Measurements from ENCODE around the gene USP47. TPM values are rescaled to one million over a fixed set of nuclear protein-coding genes. Genes with fewer than 3 reads are reported as not detected.

Gene USP47
- total and polyA plus RNA-seq, 2 of the 13 experiments (the other 11 are each of a cell fraction or from before 2014, with no cell fraction given) = 12.2 to 52.7 TPM

- TF ChIP-seq ZNF350 (CRISPR knock-in tag; IDR thresholded peaks at IDR 0.05; ENCODE audit: borderline replicate concordance, low read depth) = peak; percentile 51; the same call in 1 of the 2 replicates
- TF ChIP-seq ZNF367 (CRISPR knock-in tag; IDR thresholded peaks at IDR 0.05; ENCODE audit: borderline replicate concordance) = 0 out of 2 replicates have a peak, but pooled peaks have one; percentile 42
- TF ChIP-seq PRDM15 (CRISPR knock-in tag; IDR thresholded peaks at IDR 0.05) = 0 out of 2 replicates have a peak, but pooled peaks have one; percentile 4
- TF ChIP-seq, protein P1, sequence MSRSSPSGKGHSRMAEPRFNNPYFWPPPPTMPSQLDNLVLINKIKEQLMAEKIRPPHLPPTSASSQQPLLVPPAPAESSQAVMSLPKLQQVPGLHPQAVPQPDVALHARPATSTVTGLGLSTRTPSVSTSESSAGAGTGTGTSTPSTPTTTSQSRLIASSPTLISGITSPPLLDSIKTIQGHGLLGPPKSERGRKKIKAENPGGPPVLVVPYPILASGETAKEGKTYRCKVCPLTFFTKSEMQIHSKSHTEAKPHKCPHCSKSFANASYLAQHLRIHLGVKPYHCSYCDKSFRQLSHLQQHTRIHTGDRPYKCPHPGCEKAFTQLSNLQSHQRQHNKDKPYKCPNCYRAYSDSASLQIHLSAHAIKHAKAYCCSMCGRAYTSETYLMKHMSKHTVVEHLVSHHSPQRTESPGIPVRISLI (CRISPR knock-in tag; IDR thresholded peaks at IDR 0.05; ENCODE audit: borderline replicate concordance) = no peak
- TF ChIP-seq ZNF326 (CRISPR knock-in tag; IDR thresholded peaks at IDR 0.05; ENCODE audit: borderline replicate concordance) = no peak
- TF ChIP-seq ZNF652 (CRISPR knock-in tag; IDR thresholded peaks at IDR 0.05; ENCODE audit: borderline replicate concordance, low read depth) = no peak
- TF ChIP-seq KLF6 (CRISPR knock-in tag; IDR thresholded peaks at IDR 0.05) = peak; percentile 79
- no peak for TF ChIP-seq USF2 (IDR thresholded peaks at IDR 0.05; ENCODE audit: low read depth, low read length)
- peak; percentile 28; the same call in 1 of the 2 replicates for TF ChIP-seq USF2 (CRISPR knock-in tag; IDR thresholded peaks at IDR 0.05; ENCODE audit: borderline replicate concordance)
- TF ChIP-seq PHB2 (IDR thresholded peaks at IDR 0.05; ENCODE audit: partially characterized antibody) = no peak
- TF ChIP-seq ZNF337 (CRISPR knock-in tag; IDR thresholded peaks at IDR 0.05; ENCODE audit: borderline replicate concordance, low read depth) = no peak
- no peak for TF ChIP-seq ZNF460 (CRISPR knock-in tag; IDR thresholded peaks at IDR 0.05; ENCODE audit: borderline replicate concordance)
- TF ChIP-seq SAP130 (CRISPR knock-in tag; IDR thresholded peaks at IDR 0.05; ENCODE audit: low read depth) = peak; percentile 80
- TF ChIP-seq, protein P2, sequence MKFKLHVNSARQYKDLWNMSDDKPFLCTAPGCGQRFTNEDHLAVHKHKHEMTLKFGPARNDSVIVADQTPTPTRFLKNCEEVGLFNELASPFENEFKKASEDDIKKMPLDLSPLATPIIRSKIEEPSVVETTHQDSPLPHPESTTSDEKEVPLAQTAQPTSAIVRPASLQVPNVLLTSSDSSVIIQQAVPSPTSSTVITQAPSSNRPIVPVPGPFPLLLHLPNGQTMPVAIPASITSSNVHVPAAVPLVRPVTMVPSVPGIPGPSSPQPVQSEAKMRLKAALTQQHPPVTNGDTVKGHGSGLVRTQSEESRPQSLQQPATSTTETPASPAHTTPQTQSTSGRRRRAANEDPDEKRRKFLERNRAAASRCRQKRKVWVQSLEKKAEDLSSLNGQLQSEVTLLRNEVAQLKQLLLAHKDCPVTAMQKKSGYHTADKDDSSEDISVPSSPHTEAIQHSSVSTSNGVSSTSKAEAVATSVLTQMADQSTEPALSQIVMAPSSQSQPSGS (CRISPR knock-in tag; IDR thresholded peaks at IDR 0.05) = peak; percentile 52; the same call in 1 of the 2 replicates
- peak; percentile 52; the same call in 1 of the 2 replicates for TF ChIP-seq SMAD1 (CRISPR knock-in tag; IDR thresholded peaks at IDR 0.05; ENCODE audit: borderline replicate concordance, low read depth)
- 0 out of 2 replicates have a peak, but pooled peaks have one; percentile 73 for TF ChIP-seq RNF219 (CRISPR knock-in tag; IDR thresholded peaks at IDR 0.05)
- no peak for TF ChIP-seq ZNF850 (CRISPR knock-in tag; conservative IDR thresholded peaks at IDR 0.05)
- peak; percentile 81 for TF ChIP-seq THAP11 (CRISPR knock-in tag; IDR thresholded peaks at IDR 0.05)
Observed at GRCh38 chr11:11841723-11842420, at the start of gene USP47 (continued).
